ENCODE results near the gene TOMM40L. TPM values are rescaled to one million over a fixed set of nuclear protein-coding genes. Genes with fewer than 3 reads are reported as not detected.

Gene TOMM40L
- total RNA-seq, 2 donors from 2014 or later = 19.6 to 24.6 TPM

- ATAC-seq (no peak), DNase-seq (no peak)
- intact Hi-C loops (cut with DNase I, micrococcal nuclease) = no loop called here
Measured at GRCh38 chr1:161196111-161196510, 29.7 kb upstream of the TOMM40L start.

GRCh38 chr1:161196521-161197451, 29.1 kb upstream of the TOMM40L start:
- intact Hi-C loops (cut with DNase I, micrococcal nuclease) = no loop called here
- DNase-seq (no peak), ATAC-seq (no peak)

DNA sequence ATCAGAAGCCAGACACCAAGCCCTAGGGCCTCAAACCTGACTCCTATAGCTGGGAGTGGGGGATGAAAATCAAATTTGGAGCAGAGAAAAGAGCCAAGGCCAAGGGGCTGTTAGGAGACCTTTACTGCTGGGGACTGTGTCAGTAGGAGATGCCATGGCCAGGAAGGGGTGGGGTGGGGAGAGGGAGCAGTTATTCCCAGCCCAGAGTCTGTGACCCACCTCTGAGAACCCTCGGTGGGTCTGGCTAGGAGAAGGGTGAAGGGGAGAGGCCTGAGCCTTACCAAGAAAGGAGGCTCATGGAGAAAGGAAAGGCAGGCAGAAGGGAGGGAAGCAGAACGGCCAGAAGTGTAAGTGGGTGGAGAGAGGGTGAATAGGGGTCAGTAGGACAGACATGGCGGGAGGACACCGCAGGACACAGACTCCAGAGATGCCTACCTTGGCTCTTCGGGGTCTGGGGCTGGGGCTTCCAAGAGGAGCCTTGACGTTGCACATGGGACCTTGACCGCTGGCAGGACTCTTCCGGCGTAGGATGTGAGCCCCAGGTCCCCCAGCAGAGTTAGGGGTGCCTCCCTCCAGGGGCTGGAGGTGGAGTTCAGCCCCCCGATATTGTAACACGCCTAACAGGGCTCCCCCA, 28.2 kb upstream of the TOMM40L start:
- intact Hi-C loops (cut with DNase I, micrococcal nuclease) = no loop called here
- ATAC-seq = no peak
- DNase-seq = no peak

- intact Hi-C loops (cut with DNase I, micrococcal nuclease) = no loop called here
- no peak for DNase-seq
- ATAC-seq = no peak
Measured at GRCh38 chr1:161198194-161198896, 27.5 kb upstream of the TOMM40L start.

- ATAC-seq (no peak), DNase-seq (peak in 1 of 2 donors; percentile 59)
- intact Hi-C loops (cut with DNase I, micrococcal nuclease) = no loop called here
Measured at GRCh38 chr1:161198897-161199431, 26.9 kb upstream of the TOMM40L start, which contains the start of gene ADAMTS4. ADAMTS4 (minus strand) TSS chr1:161199054; CDS start chr1:161198627, 427 bp downstream.

DNA sequence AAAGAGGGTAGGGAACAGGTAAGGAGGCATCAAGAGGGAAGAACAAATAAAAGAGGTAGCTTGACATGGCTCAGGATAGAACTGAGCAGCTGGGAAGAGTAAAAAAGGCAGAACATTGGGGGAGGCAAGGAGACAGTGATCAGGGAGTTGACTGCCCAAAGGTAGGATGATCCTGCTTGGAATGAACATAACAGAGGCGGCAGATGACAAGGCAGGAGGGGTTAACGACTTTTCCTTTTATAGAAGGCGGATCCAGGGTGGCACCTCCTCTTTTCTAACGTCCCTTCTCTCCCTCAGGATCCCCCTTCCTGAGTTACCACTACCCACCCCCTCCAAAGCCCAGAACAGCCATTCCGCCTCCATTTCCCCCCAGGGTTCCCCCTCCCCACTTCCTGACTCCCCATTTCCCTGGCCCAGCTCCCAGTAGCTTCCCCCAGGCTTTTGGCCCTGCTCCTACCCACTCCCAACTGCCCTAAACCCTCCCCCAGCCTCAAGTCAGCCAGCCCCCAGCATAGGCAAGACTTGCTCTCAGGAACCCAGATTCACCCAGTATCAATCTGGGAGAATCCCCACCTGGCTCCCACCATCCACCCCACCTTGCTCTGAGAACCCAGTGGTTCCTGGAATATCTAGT, 26.2 kb upstream of the TOMM40L start:
- no peak for DNase-seq
- intact Hi-C loops (cut with DNase I, micrococcal nuclease) = no loop called here

DNA sequence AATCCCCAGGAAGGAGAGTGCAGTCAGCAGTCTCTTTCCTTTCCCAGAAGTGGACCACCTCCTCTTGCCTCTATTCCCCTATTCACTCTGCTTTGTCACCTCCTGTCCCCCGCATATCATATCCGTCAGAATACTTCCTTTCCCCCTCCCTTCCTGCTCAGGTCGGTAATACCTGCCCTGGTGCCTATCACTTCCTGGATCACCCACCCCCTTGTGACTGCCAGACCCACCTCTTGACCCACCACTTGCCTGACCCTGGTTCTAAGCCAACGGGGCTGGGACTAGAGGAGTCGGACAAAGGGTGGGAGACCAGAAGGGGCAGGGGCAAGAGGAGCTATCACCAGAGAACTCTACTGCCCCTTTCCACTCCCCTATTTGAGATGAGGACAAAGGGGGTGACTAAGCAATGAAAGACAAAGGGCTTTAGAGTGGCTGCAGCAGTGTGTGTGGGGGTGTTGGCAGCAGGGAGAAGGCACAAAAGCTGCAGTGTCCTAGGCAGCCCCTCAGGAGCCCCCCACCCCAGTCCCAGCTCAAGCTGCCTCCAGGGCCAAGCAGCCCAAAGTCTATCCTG, 25.4 kb upstream of the TOMM40L start:
- ATAC-seq = no peak
- intact Hi-C loops (cut with DNase I, micrococcal nuclease) = no loop called here

More for the DNA sequence above, 26.2 kb upstream of the TOMM40L start:
- ATAC-seq = no peak

DNA sequence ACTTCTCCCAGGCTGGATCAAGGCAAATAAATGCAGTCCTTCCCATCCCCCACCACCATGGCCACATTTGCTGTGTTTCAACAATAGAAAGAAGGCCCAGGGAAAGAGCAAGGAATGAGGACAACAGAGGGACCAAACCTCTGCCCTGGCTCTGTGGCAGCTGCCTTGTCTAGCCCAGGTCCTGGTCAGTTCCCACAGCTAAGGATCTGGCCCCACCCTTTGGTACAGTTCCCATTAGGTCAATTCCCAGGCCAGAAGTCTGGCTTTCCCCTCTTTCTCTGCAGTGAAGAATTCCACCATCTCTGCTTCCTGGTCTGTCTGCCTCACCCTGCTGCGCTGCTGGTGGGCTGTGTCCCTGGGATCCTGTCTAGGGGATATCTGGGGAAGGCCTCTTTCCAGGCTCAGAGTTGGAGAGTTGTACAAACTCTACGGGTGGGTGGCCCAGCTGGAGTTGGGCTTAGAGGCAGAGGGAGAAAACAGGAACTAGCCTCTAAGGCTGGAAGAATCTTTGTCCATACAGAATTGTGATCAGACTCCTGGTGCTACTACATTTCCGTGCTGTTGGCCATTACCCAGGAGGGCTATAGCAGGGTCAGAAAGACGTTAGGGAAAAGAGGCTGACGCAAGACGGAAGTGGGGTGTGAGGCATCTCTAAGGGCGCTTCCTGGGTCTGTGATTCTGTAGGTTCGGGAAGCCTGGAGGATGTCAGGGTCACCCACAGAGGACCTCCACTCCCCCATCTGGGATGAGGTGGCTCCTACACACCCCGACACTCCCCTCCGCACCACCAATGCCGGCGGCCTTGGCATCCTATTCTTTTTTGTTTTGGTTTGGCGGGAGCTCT, 24.6 kb upstream of the TOMM40L start:
- DNase-seq (peak; percentile 46 to 55), ATAC-seq (no peak)
- intact Hi-C loops (cut with DNase I, micrococcal nuclease) = no loop called here

More for the DNA sequence above, 25.4 kb upstream of the TOMM40L start:
- DNase-seq = no peak

- intact Hi-C loops (cut with DNase I, micrococcal nuclease) = no loop called here
- peak; percentile 98 to 99 for DNase-seq
- ATAC-seq = peak; percentile 96
Measured at GRCh38 chr1:161201836-161202712, 23.8 kb upstream of the TOMM40L start, which contains the start of gene NDUFS2. NDUFS2 (plus strand) TSS chr1:161202367; CDS start chr1:161202386, 19 bp downstream.

DNA sequence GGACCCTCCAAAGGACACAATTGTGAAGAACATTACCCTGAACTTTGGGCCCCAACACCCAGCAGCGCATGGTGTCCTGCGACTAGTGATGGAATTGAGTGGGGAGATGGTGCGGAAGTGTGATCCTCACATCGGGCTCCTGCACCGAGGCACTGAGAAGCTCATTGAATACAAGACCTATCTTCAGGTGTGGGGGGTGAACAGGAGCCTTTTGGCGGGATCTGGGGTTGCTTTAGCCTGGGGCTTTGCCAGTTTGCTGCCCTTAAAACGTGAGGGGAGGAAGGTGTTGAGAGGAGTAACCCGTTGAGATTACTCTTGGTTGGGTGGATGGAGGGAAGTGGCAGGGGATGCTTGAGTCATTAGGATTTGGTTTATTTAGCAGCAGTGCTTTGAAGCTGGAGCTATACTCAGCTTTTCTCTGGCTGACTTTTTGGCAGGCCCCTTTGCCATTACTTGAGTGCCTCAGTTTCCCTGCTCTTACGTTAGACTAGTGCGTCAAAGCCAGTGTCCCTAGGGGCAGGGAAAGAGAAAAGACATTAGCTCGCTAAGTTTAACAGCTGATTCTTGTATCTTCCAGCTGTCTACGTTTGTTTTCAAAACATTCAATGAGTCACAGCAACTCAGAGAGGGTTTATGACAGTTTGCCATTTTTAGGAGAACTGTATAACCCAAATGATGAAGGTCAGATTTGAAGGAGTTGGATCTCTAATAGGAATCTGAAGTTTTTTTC, 19.3 kb upstream of the TOMM40L start:
- DNase-seq (no peak), ATAC-seq (no peak)
- intact Hi-C loops (cut with DNase I, micrococcal nuclease) = no loop called here

DNA sequence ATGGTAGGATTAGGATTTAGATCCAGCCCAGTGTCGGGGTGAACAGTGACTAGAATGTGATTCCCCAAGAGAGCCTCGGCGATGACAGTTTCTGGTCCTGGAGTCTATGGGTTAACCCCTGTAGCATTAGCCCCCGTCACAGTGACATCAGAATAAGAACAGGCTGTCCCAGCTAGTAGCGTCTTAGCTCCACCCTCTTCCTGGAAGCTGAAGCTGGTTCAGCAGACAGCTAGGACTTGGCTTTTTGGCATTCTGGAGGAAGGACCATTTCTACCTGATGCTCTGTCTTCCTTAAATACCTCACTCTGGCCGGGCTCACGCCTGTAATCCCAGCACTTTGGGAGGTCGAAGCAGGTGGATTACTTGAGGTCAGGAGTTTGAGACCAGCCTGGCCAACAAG, 18.7 kb upstream of the TOMM40L start:
- intact Hi-C loops (cut with DNase I, micrococcal nuclease) = no loop called here
- no peak for ATAC-seq
- DNase-seq = peak in 1 of 2 donors; percentile 55

DNA sequence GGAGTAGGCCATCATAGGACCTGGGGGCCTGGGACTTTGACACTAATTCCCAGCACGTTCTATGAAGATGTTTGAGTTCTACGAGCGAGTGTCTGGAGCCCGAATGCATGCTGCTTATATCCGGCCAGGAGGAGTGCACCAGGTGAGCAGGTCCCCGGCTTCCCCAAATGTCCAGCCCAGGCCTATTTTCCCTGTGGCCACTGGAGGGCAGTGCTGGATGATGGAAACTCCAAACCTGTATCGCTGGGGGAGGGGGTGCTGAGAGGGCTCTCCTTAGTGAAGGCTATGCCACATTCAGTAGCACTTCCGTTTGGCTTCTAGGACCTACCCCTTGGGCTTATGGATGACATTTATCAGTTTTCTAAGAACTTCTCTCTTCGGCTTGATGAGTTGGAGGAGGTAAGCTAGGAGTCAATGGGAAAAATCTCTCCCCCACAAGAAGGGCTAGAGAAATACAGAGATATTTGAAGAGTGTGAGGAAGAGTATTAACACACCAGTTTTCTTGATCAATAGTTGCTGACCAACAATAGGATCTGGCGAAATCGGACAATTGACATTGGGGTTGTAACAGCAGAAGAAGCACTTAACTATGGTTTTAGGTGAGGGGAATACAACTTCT, 16.0 kb upstream of the TOMM40L start:
- DNase-seq (peak; percentile 74 to 79), ATAC-seq (peak; percentile 90)
- intact Hi-C loops (cut with DNase I, micrococcal nuclease) = no loop called here

DNA sequence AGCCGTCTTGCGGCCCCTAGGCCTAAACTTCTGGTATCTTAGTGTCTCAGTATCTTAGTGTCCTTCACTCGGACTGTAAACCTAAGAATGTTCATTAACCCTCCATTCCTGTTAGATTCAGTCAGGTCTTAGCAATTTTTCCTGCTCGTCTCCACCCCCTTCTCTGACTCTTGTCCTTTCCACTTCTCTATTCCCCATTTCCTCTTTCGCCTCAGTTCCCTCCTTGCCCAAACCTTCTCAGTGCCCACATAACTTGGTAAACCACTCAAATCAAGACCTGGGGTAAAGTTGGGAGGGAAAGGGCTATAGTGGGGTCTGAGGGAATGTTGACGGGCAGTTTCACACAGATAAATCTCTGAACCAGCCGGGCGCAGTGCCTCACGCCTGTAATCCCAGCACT, 11.5 kb upstream of the TOMM40L start:
- DNase-seq = no peak
- intact Hi-C loops (cut with DNase I, micrococcal nuclease) = no loop called here
- no peak for ATAC-seq

- intact Hi-C loops (cut with DNase I, micrococcal nuclease) = no loop called here
- DNase-seq = peak in 1 of 2 donors; percentile 50
- peak; percentile 42 for ATAC-seq
Measured at GRCh38 chr1:161215076-161215475, 10.8 kb upstream of the TOMM40L start, which contains the start of gene FCER1G. FCER1G (plus strand) TSS chr1:161215295; CDS start chr1:161215322, 27 bp downstream.
